NK-92 (cell line): ENCODE data around the gene FBLN2.

Experiments
- DNase-seq: peaks from one replicate; lab custom pipeline; 2025; ENCODE audit not compliant: unreplicated experiment; lab: John Stamatoyannopoulos, UW

The FBLN2 gene

DNA sequence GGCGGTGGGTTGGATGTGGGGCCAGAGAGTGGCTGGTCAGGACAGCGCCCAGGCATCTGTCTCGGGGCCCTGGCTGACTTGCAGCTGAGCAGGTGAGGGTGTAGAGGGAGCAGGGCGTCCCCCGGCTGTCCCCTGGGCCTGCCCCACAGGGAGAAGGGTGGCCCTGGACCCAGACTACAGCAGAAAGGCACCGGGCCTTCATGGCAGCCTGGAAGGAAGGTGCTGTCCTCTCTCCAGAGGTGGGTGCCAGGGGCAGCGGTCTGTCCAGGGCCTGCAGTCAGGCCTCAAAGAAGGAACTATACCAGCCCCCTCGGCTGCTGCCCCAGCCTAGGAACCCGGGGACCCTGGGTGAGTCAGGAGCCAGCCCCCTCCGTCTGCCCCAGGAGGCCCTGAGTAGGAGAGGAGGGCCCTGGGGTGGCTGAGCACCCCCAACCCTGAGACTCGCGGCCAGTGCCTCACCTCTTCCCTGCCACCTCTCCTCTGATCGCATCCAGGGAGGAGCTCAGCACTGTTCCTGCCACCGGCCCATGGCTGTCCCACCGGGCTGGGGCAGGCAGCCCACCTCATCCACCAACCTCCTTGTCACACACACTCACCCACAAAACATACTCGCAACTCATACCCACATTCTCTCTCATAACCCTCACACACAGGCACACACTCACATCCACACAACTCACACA is 133.5 kb downstream of the FBLN2 start:
- no peak for DNase-seq

DNA sequence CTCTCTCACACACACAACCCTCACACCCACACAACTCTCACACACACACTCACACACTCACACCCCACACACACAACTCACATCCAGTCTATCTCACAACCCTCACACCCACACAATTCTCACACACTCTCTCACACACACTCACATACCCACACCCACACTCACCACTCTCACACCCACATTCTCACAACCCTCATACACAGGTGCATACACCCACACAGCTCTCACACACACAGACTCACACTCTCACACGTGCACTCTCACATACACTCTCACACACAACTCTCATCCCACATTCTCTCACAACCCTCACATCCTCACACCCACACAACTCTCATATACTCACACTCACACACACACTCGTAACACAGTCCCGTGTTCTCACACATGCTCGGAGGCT is 134.4 kb downstream of the FBLN2 start:
- DNase-seq, result no peak

DNA sequence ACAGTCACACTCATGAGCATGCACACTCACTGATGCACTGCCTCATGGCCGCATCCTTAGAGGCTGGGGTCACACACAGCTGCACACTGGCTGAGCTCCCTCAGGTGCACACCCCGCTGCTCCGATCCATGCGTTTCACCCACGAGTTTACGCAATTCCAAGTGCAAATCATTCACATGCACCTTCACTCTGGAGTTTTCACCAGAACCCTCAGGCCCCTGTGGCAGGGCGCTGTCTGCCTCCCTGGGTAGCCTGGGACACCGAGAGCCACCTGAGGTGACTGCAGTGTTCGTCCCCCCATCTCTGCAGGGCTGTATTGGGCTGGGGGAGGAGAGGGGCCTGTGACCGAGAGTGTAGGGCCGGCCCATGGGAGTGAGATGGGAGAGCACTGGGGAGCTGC is 134.8 kb downstream of the FBLN2 start:
- DNase-seq, result no peak

DNA sequence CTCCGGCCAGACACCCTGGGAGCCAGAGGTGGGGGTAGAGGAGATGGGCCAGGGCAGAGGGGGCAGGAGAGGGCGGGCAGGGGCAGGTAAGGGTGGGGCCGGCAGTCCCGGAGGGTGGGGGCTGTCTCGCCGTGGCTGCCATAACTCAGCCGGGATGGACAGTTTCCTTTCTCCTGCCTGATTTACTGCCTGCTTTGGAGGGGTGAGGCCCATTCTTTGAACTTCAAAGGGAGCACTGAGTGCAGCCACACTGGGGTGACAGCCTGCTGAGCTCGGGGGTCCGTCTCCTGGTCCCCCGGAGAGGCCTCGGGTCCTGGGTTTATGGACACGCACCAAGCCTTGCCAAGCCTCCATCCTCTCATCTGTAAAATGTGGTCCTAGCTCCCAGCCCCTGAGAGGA is 135.4 kb downstream of the FBLN2 start:
- no peak for DNase-seq

DNA sequence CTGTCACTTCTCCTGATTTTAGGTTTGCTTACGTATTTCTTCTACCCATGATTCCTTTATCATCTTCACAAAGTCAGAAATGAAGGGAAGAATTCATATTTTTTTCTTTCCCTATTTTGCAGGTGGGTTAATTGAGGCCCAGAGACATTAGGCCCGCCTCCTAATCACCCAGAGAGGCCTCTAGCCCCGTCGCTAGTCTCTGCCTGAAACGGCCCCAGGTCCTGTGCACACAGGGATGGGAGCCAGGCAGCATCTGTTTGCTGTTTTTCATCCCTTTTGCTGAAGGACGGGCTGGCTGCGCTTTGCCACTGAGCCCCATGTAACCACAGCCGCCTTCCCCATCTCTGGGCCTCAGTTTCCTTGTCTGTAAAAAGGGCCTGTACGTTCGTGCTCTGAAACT is 135.9 kb downstream of the FBLN2 start:
- DNase-seq, result no peak

DNA sequence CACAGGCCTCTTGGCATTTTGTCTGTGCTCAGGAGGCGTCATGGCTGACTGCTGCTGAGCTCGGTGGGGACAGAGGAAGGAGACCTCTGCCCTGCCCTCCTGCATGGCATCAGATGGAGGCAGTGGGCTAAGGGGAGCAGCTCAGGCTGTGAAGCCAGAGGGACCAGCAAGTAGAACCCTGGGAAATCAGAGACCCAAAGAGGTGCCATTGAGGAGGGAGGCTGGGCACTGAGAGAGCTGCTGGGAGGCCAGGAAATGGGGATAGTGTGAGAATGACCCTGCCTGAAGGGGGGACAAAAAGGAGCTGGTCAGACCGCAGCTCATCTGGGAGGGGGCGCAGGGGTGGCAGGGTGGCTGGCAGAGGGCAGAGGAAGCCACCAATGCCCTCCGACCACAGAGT is 136.8 kb downstream of the FBLN2 start:
- no peak for DNase-seq

DNA sequence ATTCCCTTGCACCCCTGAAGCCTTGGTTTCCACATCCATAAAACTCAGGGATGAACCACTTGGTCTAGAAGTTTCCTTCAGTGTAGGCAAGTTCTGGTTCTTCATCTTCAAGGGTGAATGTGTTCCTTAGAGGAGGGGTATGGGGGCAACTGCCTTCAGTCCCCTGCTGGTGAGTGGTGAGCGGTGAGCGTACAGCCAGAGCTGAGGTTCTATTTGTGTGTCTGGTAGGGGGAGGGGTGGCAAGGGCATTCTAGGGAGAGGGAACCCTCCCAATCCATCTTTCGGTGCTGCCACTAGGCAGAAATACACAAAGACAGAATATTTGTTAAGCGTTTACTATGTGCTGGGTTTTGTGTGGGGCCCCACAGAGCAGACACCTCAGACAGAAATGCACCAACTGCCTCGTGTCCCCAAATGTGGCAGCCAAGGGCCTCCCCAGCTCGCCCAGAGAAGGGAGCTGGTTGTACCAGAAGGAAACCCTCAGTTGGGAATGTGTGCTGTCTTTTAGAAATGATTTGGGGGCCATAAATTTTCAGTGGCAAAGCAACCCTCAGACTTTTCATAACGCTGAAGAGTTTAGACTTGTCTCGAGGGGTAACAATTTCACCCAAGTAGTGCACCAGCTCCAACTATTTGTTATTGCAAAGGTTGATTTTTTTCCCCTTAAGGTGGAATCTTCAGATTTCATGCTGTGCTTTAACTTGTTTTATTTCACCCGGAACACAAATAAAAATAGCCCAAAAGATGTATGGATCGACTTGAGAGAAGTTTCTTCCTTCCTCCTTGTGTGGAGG is 137.6 kb downstream of the FBLN2 start:
- no peak for DNase-seq

DNA sequence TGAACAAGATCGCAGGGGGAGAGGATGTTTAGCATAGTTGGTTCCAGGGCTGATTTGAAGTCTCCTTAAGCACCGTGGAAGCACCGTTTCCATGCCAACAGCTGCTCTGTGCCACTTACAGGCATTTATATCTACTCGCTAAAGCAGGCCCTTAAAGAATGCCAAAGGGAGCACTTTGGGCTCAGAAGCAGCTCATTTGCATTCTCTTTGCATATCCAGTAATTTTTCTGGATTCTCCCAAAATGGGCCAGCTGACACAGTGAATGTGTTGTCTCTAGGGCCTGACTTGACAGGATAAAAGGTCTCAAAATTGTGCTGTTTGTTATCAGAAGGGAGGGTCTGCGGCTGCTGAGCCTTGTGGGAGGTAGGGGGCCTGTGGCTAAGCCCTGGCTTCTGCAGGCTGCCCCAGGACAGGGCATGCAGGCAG is 138.6 kb downstream of the FBLN2 start:
- DNase-seq, result no peak
